IMR-90 (cell line): ENCODE data around the gene SLF1. TPM values are rescaled to one million over a fixed set of nuclear protein-coding genes. Genes with fewer than 3 reads are reported as not detected.

Source experiments
- ATAC-seq: fragments of 200-7000 bp; cut with Tn5 transposase; 2 replicates; pipeline ENCODE4 v1.9.1; 2020; ENCODE audit warnings: low read depth, mild to moderate bottlenecking, moderate library complexity
- BruUV-seq: library from RNA; stranded (reverse); fragments of 400-500 nt; replicated peaks from 2 replicates; lab custom pipeline; 2021; lab: Mats Ljungman, UMichigan
- CTCF ChIA-PET: fragments of 300-600 bp; formaldehyde crosslinking; extraction: SDS; loops from one replicate; lab custom pipeline; 2021; ENCODE audit warnings: antibody characterized with exemption; lab: Yijun Ruan, JAX
- POLR2A ChIA-PET: fragments of 300-600 bp; sonication (Branson Sonifier 250); formaldehyde crosslinking; loops from one replicate; lab custom pipeline; 2022; ENCODE audit warnings: antibody characterized with exemption; ENCODE audit not compliant: unreplicated experiment; lab: Charles Lee
- DNase-seq: peaks from one replicate; pipeline ENCODE4 v3.0.0; 2013
- H2AFZ ChIP-seq: replicated peaks from 2 replicates; pipeline ENCODE3; 2013; ENCODE audit warnings: low read length, mild to moderate bottlenecking; ENCODE audit not compliant: poor library complexity
- H2AK5ac ChIP-seq: 2 replicates; pipeline ENCODE4 v1.6.1; 2013; ENCODE audit warnings: low read depth, low read length, inconsistent platforms
- H2AK9ac ChIP-seq: replicated peaks from 2 replicates; pipeline ENCODE3; 2013; ENCODE audit warnings: mild to moderate bottlenecking, low read depth, low read length, moderate library complexity; ENCODE audit not compliant: poor library complexity
- H2BK120ac ChIP-seq: 2 replicates; pipeline ENCODE4 v1.6.1; 2013; ENCODE audit warnings: low read depth, low read length, inconsistent platforms
- H2BK15ac ChIP-seq: 3 replicates; pipeline ENCODE4 v1.6.1; 2013; ENCODE audit warnings: low read depth, low read length, inconsistent platforms
- H2BK20ac ChIP-seq: 2 replicates; pipeline ENCODE4 v1.6.1; 2013; ENCODE audit warnings: low read depth, mild to moderate bottlenecking, inconsistent platforms, low read length, moderate library complexity
- H2BK5ac ChIP-seq: 2 replicates; pipeline ENCODE4 v1.6.1; 2013; ENCODE audit warnings: mild to moderate bottlenecking, low read depth, low read length, inconsistent platforms; ENCODE audit not compliant: poor library complexity, severe bottlenecking
- H3K14ac ChIP-seq: replicated peaks from 2 replicates; pipeline ENCODE4 v1.6.1; 2013; ENCODE audit warnings: low read depth, low read length, inconsistent platforms
- H3K18ac ChIP-seq: 2 replicates; pipeline ENCODE4 v1.6.1; 2013; ENCODE audit warnings: low read depth, low read length, control low read depth
- H3K23ac ChIP-seq: 2 replicates; pipeline ENCODE4 v1.6.1; 2013; ENCODE audit warnings: low read depth, low read length, inconsistent platforms
- H3K27ac ChIP-seq: 2 replicates; pipeline ENCODE4 v1.5.1; 2013; ENCODE audit warnings: mild to moderate bottlenecking, control low read depth, low read length; ENCODE audit not compliant: insufficient read depth
- H3K27me3 ChIP-seq: 2 replicates; pipeline ENCODE4 v1.6.1; 2013; ENCODE audit warnings: low read length; ENCODE audit not compliant: control insufficient read depth, insufficient read depth
- H3K36me3 ChIP-seq: 2 replicates; pipeline ENCODE4 v1.6.1; 2013; ENCODE audit warnings: low read length, mixed read lengths; ENCODE audit not compliant: control insufficient read depth, insufficient read depth
- H3K4ac ChIP-seq: 2 replicates; pipeline ENCODE4 v1.6.1; 2013; ENCODE audit warnings: low read depth, low read length, inconsistent platforms
- H3K4me1 ChIP-seq: 2 replicates; pipeline ENCODE4 v1.6.1; 2013; ENCODE audit warnings: low read length, mixed read lengths; ENCODE audit not compliant: control insufficient read depth, insufficient read depth
- H3K4me2 ChIP-seq: 2 replicates; pipeline ENCODE4 v1.6.1; 2013; ENCODE audit warnings: low read depth, mild to moderate bottlenecking, control low read depth, low read length, moderate library complexity
- H3K4me3 ChIP-seq: 2 replicates; pipeline ENCODE4 v1.5.1; 2013; ENCODE audit warnings: low read depth, mild to moderate bottlenecking, control low read depth, low read length, moderate library complexity; ENCODE audit not compliant: insufficient read depth
- H3K56ac ChIP-seq: 2 replicates; pipeline ENCODE4 v1.6.1; 2013; ENCODE audit warnings: low read length, inconsistent platforms; ENCODE audit not compliant: insufficient read depth; ENCODE audit errors: extremely low read depth
- H3K79me1 ChIP-seq, 2 experiments: 2 replicates each; pipeline ENCODE4 v1.6.1; 2013; ENCODE audit warnings: low read length in 2 of 2, inconsistent platforms in 1 of 2, low read depth in 1 of 2
- H3K9ac ChIP-seq: 2 replicates; pipeline ENCODE4 v1.6.1; 2013; ENCODE audit warnings: low read depth, low read length, control low read depth
- H3K9me1 ChIP-seq: 2 replicates; pipeline ENCODE4 v1.6.1; 2013; ENCODE audit warnings: low read length, inconsistent platforms; ENCODE audit not compliant: insufficient read depth
- H3K9me3 ChIP-seq: 2 replicates; pipeline ENCODE4 v1.6.1; 2013; ENCODE audit warnings: low read length; ENCODE audit not compliant: control insufficient read depth, insufficient read depth
- H4K20me1 ChIP-seq: 2 replicates; pipeline ENCODE4 v1.6.1; 2013; ENCODE audit warnings: low read length, inconsistent platforms; ENCODE audit not compliant: insufficient read depth
- H4K5ac ChIP-seq: 2 replicates; pipeline ENCODE4 v1.6.1; 2013; ENCODE audit warnings: mild to moderate bottlenecking, low read depth, low read length, control low read depth
- H4K8ac ChIP-seq, 2 experiments: 2 replicates each; pipeline ENCODE4 v1.6.1; 2013; ENCODE audit warnings: low read depth in 2 of 2, low read length in 2 of 2, control low read depth in 1 of 2, inconsistent platforms in 1 of 2
- H4K91ac ChIP-seq: 2 replicates; pipeline ENCODE4 v1.6.1; 2013; ENCODE audit warnings: low read depth, low read length, inconsistent platforms; ENCODE audit not compliant: insufficient read depth
- CEBPB ChIP-seq: IDR thresholded peaks from 2 replicates; pipeline ENCODE4 v1.6.1; 2012; ENCODE audit warnings: low read depth, low read length, improper control_type of control experiment
- MAFK ChIP-seq: IDR thresholded peaks from 2 replicates; pipeline ENCODE4 v1.6.1; 2012; ENCODE audit warnings: low read depth, low read length, improper control_type of control experiment
- MXI1 ChIP-seq: IDR thresholded peaks from 2 replicates; pipeline ENCODE4 v1.6.1; 2012; ENCODE audit warnings: low read depth, mild to moderate bottlenecking, low read length, moderate library complexity, borderline replicate concordance
- RAD21 ChIP-seq: IDR thresholded peaks from 2 replicates; pipeline ENCODE4 v1.6.1; 2012; ENCODE audit warnings: low read length, improper control_type of control experiment
- RFX5 ChIP-seq: IDR thresholded peaks from 2 replicates; pipeline ENCODE4 v1.8.0; 2012; ENCODE audit warnings: low read depth, mild to moderate bottlenecking, low read length, moderate library complexity
- SMC3 ChIP-seq: fragments of 150-350 bp; IDR thresholded peaks from 2 replicates; pipeline ENCODE4 v1.6.1; 2016; ENCODE audit warnings: low read depth, mild to moderate bottlenecking, antibody characterized with exemption, low read length, moderate library complexity
- whole genome bisulfite sequencing, 2 experiments: methylation state at CpG; one replicate each; pipeline versions ENCODE4 v1.1.5 to v1.1.7; 2013; ENCODE audit warnings: missing lambda C conversion rate in 2 of 2; ENCODE audit not compliant: insufficient read length in 1 of 2; ENCODE audit errors: extremely low coverage in 2 of 2; 5-methylcytosine and 5-hydroxymethylcytosine counted together
- dilution Hi-C: fragments of 300-500 bp; cut with HindIII; formaldehyde crosslinking; loops from one replicate; pipeline ENCODE4 v1.14.3; 2018; ENCODE audit warnings: low sequenced_read_pairs; ENCODE audit not compliant: unreplicated experiment
- in situ Hi-C: fragments of 300-500 bp; cut with MboI; formaldehyde crosslinking; loops from 3 replicates; pipeline ENCODE4 v1.14.3; 2019; ENCODE audit warnings: low sequenced_read_pairs, inconsistent platforms, mixed read lengths
- intact Hi-C: fragments of 100-400 bp; cut with micrococcal nuclease; formaldehyde crosslinking; loops from 2 replicates; pipeline ENCODE4 v1.10.0; 2022
- polyA plus RNA-seq, 3 experiments: library from polyadenylated mRNA; depleted of rRNA; stranded (reverse); fragments of >200 nt; gene quantifications; 2 replicates each; pipeline ENCODE4 v1.2.3, GENCODE V29; 2012; ENCODE audit warnings: low replicate concordance in 1 of 3
- total RNA-seq: library from RNA; depleted of rRNA; stranded (reverse); fragments of >200 nt; gene quantifications from 2 replicates; pipeline ENCODE4 v1.2.3, GENCODE V29; 2012
- TF ChIP-seq, protein P1 (sequence below): fragments of 150-350 bp; IDR thresholded peaks from 2 replicates; pipeline ENCODE4 v1.6.1; 2016; ENCODE audit warnings: low read depth, mild to moderate bottlenecking, low read length, moderate library complexity, borderline replicate concordance
- TF ChIP-seq, protein P2 (sequence below): fragments of 150-350 bp; IDR thresholded peaks from 2 replicates; pipeline ENCODE4 v1.6.1; 2017; ENCODE audit warnings: mild to moderate bottlenecking, antibody characterized with exemption, low read length, low read depth

SLF1 gene
- total and polyA plus RNA-seq, 2 of the 4 experiments (the other 2 are of a cell fraction): 1.9 to 3.4 TPM

DNA sequence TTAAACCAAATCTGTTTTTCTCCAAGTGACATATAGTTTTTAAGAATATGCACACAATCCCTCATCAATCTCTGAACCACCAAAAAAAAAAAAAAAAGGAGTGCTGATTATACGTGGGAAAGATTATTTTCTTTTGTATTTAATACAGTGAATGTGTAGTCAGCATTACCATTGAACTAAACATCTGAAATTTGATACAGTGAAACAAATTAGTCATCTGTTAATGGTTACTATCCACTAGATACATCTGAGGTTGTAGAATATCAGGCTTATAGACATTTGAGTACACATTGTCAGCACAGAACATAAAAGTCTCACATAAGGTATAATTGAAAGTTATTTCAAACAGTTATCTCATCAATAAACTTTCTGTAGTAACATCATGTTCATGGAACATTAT, 87.0 kb downstream of the SLF1 start:
- Histone ChIP-seq H3K4me1 (no peaks in the 10 kb centered on the region), H3K4me3 (no peak overlapping the region), H3K56ac (no peak overlapping the region), H3K14ac (no peak overlapping the region), H3K79me1 (no peaks in the 10 kb centered on the region), H3K9ac (no peak overlapping the region), H4K5ac (no peak overlapping the region), H2BK5ac (no peak overlapping the region), H3K27me3 (no peaks in the 10 kb centered on the region), H3K18ac (no peak overlapping the region), H3K36me3 (no peaks in the 10 kb centered on the region), H3K9me1 (no peaks in the 10 kb centered on the region), H2AK9ac (no peak overlapping the region), H4K91ac (no peak overlapping the region), H2BK20ac (no peak overlapping the region), H2BK15ac (no peak overlapping the region), H3K27ac (no peak overlapping the region), H3K4ac (no peak overlapping the region), H3K9me3 (no peaks in the 10 kb centered on the region), H2BK120ac (no peak overlapping the region), H2AK5ac (no peak overlapping the region), H4K8ac (no peak overlapping the region), H3K23ac (no peak overlapping the region), H2AFZ (no peak overlapping the region), H3K4me2 (no peak overlapping the region), H4K20me1 (no peaks in the 10 kb centered on the region)
- BruUV-seq: no TSS peak
- no CpG with 5 or more reads among the region's 1 CpG for WGBS, 2 experiments
- ChIA-PET POLR2A (no interaction called here), CTCF (no interaction called here)
- intact Hi-C loops: no loop called here
- TF ChIP-seq RAD21 (no peak), CEBPB (no peak), SMC3 (no peak), MAFK (peak; percentile 18; the same call in 1 of the 2 replicates), RFX5 (no peak), MXI1 (no peak)
- TF ChIP-seq, protein P1, sequence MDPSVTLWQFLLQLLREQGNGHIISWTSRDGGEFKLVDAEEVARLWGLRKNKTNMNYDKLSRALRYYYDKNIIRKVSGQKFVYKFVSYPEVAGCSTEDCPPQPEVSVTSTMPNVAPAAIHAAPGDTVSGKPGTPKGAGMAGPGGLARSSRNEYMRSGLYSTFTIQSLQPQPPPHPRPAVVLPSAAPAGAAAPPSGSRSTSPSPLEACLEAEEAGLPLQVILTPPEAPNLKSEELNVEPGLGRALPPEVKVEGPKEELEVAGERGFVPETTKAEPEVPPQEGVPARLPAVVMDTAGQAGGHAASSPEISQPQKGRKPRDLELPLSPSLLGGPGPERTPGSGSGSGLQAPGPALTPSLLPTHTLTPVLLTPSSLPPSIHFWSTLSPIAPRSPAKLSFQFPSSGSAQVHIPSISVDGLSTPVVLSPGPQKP: no peak
- TF ChIP-seq, protein P2, sequence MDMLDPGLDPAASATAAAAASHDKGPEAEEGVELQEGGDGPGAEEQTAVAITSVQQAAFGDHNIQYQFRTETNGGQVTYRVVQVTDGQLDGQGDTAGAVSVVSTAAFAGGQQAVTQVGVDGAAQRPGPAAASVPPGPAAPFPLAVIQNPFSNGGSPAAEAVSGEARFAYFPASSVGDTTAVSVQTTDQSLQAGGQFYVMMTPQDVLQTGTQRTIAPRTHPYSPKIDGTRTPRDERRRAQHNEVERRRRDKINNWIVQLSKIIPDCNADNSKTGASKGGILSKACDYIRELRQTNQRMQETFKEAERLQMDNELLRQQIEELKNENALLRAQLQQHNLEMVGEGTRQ: no peak
- dilution Hi-C loops: no loop called here
- peak; percentile 69 for ATAC-seq
- DNase-seq: peak; percentile 46
- in situ Hi-C loops: no loop called here
